ENCODE results near the gene CHST8.

- TF ChIP-seq CTCF (IDR thresholded peaks at IDR 0.05; ENCODE audit: low read depth, low read length, poor library complexity, severe bottlenecking) (no peak), EZH2phosphoT487 (IDR thresholded peaks at IDR 0.05; ENCODE audit: borderline replicate concordance, low read length) (no peak)
Measured at GRCh38 chr19:33688171-33688992, 66.6 kb downstream of the CHST8 start.

Data from DOHH2 (cell line).